SK-N-SH (cell line): Measurements from ENCODE around the gene SVIL. TPM values are rescaled to one million over a fixed set of nuclear protein-coding genes. Genes with fewer than 3 reads are reported as not detected.

Source experiments
- CTCF ChIA-PET: fragments of 300-600, 350-600 bp; formaldehyde crosslinking; extraction: SDS; loops from one replicate; lab custom pipeline; 2021; lab: Yijun Ruan, JAX
- POLR2A ChIA-PET: fragments of 350-600 bp; sonication (Branson Sonifier 250); formaldehyde crosslinking; extraction: SDS; loops from one replicate; lab custom pipeline; 2020; ENCODE audit warnings: antibody characterized with exemption, inconsistent platforms; lab: Yijun Ruan, JAX
- DNase-seq: peaks from one replicate; pipeline ENCODE4 v3.0.0; 2012
- H2AFZ ChIP-seq: fragments of 200-600 bp; sonication (generic); 2 replicates; pipeline ENCODE4 v1.8.1; 2016; ENCODE audit warnings: antibody characterized with exemption, mild to moderate bottlenecking, low read depth
- H3F3A ChIP-seq: fragments of 200-600 bp; sonication (generic); replicated peaks from 2 replicates; pipeline ENCODE3; 2016; ENCODE audit warnings: antibody characterized with exemption, mild to moderate bottlenecking; ENCODE audit not compliant: insufficient read depth
- H3K27ac ChIP-seq, 2 experiments: fragments of 200-500 bp in 1 of 2; fragments of 200-600 bp in 1 of 2; sonication (Bioruptor generic) in 1 of 2; sonication (generic), shearing (Covaris generic) in 1 of 2; 2 replicates each; pipeline versions ENCODE4 v1.5.1 to v1.6.1; 2014 to 2016; ENCODE audit warnings: low read depth in 2 of 2, inconsistent platforms in 1 of 2, low read length in 1 of 2, mild to moderate bottlenecking in 1 of 2, mixed read lengths in 1 of 2
- H3K27me3 ChIP-seq: fragments of 200-600 bp; sonication (generic), shearing (Covaris generic); 2 replicates; pipeline ENCODE4 v1.6.1; 2016; ENCODE audit warnings: mixed run types; ENCODE audit not compliant: insufficient read depth
- H3K36me3 ChIP-seq, 2 experiments: fragments of 200-500 bp in 1 of 2; fragments of 200-600 bp in 1 of 2; sonication (Bioruptor generic) in 1 of 2; sonication (generic) in 1 of 2; replicated peaks in 1 of 2; 2 replicates each; pipeline versions ENCODE3 to v1.5.1; 2014 to 2016; ENCODE audit warnings: low read length in 1 of 2, mild to moderate bottlenecking in 1 of 2; ENCODE audit not compliant: insufficient read depth in 2 of 2, control insufficient read depth in 1 of 2
- H3K4me1 ChIP-seq, 2 experiments: fragments of 200-500 bp in 1 of 2; fragments of 200-600 bp in 1 of 2; sonication (Bioruptor generic) in 1 of 2; sonication (generic), shearing (Covaris generic) in 1 of 2; 2 replicates each; pipeline versions ENCODE4 v1.5.1 to v1.6.1; 2014 to 2016; ENCODE audit warnings: low read depth in 1 of 2, low read length in 1 of 2, mixed run types in 1 of 2; ENCODE audit not compliant: insufficient read depth in 2 of 2, control insufficient read depth in 1 of 2
- H3K4me2 ChIP-seq: fragments of 200-600 bp; sonication (generic), shearing (Covaris generic); 2 replicates; pipeline ENCODE4 v1.6.1; 2017; ENCODE audit warnings: mixed run types
- H3K4me3 ChIP-seq, 2 experiments: fragments of 200-500 bp in 1 of 2; fragments of 200-600 bp in 1 of 2; sonication (Bioruptor generic) in 1 of 2; sonication (generic), shearing (Covaris generic) in 1 of 2; 2 replicates each; pipeline versions ENCODE4 v1.5.1 to v1.8.1; 2014 to 2016; ENCODE audit warnings: low read depth in 2 of 2, inconsistent platforms in 1 of 2, low read length in 1 of 2, mild to moderate bottlenecking in 1 of 2, mixed read lengths in 1 of 2, moderate library complexity in 1 of 2
- H3K79me2 ChIP-seq: fragments of 200-600 bp; sonication (generic); 2 replicates; pipeline ENCODE4 v1.8.1; 2017; ENCODE audit warnings: mild to moderate bottlenecking; ENCODE audit not compliant: insufficient read depth
- H3K9ac ChIP-seq: fragments of 200-600 bp; sonication (generic); 2 replicates; pipeline ENCODE4 v1.6.1; 2017; ENCODE audit warnings: mixed run types
- H3K9me2 ChIP-seq: fragments of 200-600 bp; sonication (generic); 2 replicates; pipeline ENCODE4 v1.6.1; 2017; ENCODE audit warnings: mixed run types
- H3K9me3 ChIP-seq: fragments of 200-600 bp; sonication (generic); 2 replicates; pipeline ENCODE4 v1.6.1; 2017; ENCODE audit warnings: mixed run types, mild to moderate bottlenecking, moderate library complexity
- H4K20me1 ChIP-seq: fragments of 200-600 bp; sonication (generic); 2 replicates; pipeline ENCODE4 v1.6.1; 2017; ENCODE audit warnings: mild to moderate bottlenecking, mixed run types; ENCODE audit not compliant: insufficient read depth
- CHD2 ChIP-seq: fragments of 150-350 bp; IDR thresholded peaks from 2 replicates; pipeline ENCODE4 v1.6.1; 2018; ENCODE audit warnings: low read length; ENCODE audit not compliant: partially characterized antibody
- CTCF ChIP-seq: fragments of 200-600 bp; sonication (generic); IDR thresholded peaks from 2 replicates; pipeline ENCODE4 v1.6.1; 2017; ENCODE audit warnings: antibody characterized with exemption, mild to moderate bottlenecking, moderate library complexity
- EP300 ChIP-seq, 2 experiments: IDR thresholded peaks; 2 replicates each; pipeline versions ENCODE4 v1.4.0 to v1.6.1; 2012; ENCODE audit warnings: borderline replicate concordance in 1 of 2, low read depth in 1 of 2, low read length in 1 of 2
- EZH2phosphoT487 ChIP-seq: fragments of 200-600 bp; sonication (generic); IDR thresholded peaks from 2 replicates; pipeline ENCODE4 v1.6.1; 2017; ENCODE audit warnings: low read depth, mixed run types, mild to moderate bottlenecking, antibody characterized with exemption, moderate library complexity, borderline replicate concordance
- FOSL2 ChIP-seq: IDR thresholded peaks from 2 replicates; pipeline ENCODE4 v1.4.0; 2012; ENCODE audit warnings: low read depth, mild to moderate bottlenecking, moderate library complexity, borderline replicate concordance
- FOXM1 ChIP-seq: IDR thresholded peaks from 2 replicates; pipeline ENCODE4 v1.4.0; 2012; ENCODE audit warnings: low read depth, mild to moderate bottlenecking
- GABPA ChIP-seq: IDR thresholded peaks from 2 replicates; pipeline ENCODE4 v1.4.0; 2012; ENCODE audit warnings: low read depth, mild to moderate bottlenecking
- GATA2 ChIP-seq: sonication (generic); formaldehyde crosslinking; IDR thresholded peaks from 2 replicates; pipeline ENCODE4 v1.5.0; 2020; ENCODE audit warnings: mild to moderate bottlenecking, missing genetic modification reagents
- IRF3 ChIP-seq: fragments of 150-350 bp; IDR thresholded peaks from 2 replicates; pipeline ENCODE4 v1.6.1; 2016; ENCODE audit warnings: mild to moderate bottlenecking, low read depth, low read length
- MAX ChIP-seq: IDR thresholded peaks from 2 replicates; pipeline ENCODE4 v1.4.0; 2012; ENCODE audit warnings: low read depth
- MEF2A ChIP-seq: IDR thresholded peaks from 2 replicates; pipeline ENCODE4 v1.4.0; 2012; ENCODE audit warnings: low read depth, borderline replicate concordance
- NFIC ChIP-seq: IDR thresholded peaks from 2 replicates; pipeline ENCODE4 v1.4.0; 2012; ENCODE audit warnings: borderline replicate concordance
- REST ChIP-seq: IDR thresholded peaks from 2 replicates; pipeline ENCODE4 v1.6.1; 2012; ENCODE audit warnings: mild to moderate bottlenecking, low read depth, low read length, moderate library complexity
- RXRA ChIP-seq: IDR thresholded peaks from 2 replicates; pipeline ENCODE4 v1.4.0; 2012; ENCODE audit warnings: low read depth, mild to moderate bottlenecking, borderline replicate concordance
- SMC3 ChIP-seq: IDR thresholded peaks from 2 replicates; pipeline ENCODE4 v1.6.1; 2012; ENCODE audit warnings: low read depth, low read length, improper control_type of control experiment
- TCF12 ChIP-seq: IDR thresholded peaks from 2 replicates; pipeline ENCODE4 v1.4.0; 2012
- TEAD4 ChIP-seq: IDR thresholded peaks from 2 replicates; pipeline ENCODE4 v1.4.0; 2012; ENCODE audit warnings: mild to moderate bottlenecking, borderline replicate concordance; ENCODE audit not compliant: insufficient read depth
- YY1 ChIP-seq: IDR thresholded peaks from 2 replicates; pipeline ENCODE4 v1.4.0; 2012; ENCODE audit warnings: low read depth, mild to moderate bottlenecking
- ZBTB33 ChIP-seq: IDR thresholded peaks from 2 replicates; pipeline ENCODE4 v1.4.0; 2012; ENCODE audit warnings: low read depth, borderline replicate concordance
- WGBS: methylation state at CpG from one replicate; pipeline ENCODE4 v1.1.6; 2017; ENCODE audit warnings: low lambda C conversion rate; 5-methylcytosine and 5-hydroxymethylcytosine counted together
- polyA plus RNA-seq, 3 experiments: library from polyadenylated mRNA; depleted of rRNA; stranded (reverse); fragments of >200 nt; gene quantifications; 2 replicates each; pipeline ENCODE4 v1.2.3, GENCODE V29; 2012

SVIL gene
- polyA plus RNA-seq, 1 of the 3 experiments (the other 2 are of a cell fraction): 48.7 TPM

- Histone ChIP-seq H3K27ac (no peak overlapping the region), H3K79me2 (peaks cover 49% of the 10 kb centered on the region), H3F3A (no peaks in the 10 kb centered on the region), H3K9me3 (peaks cover 10% of the 10 kb centered on the region), H3K9me2 (no peaks in the 10 kb centered on the region), H3K9ac (no peak overlapping the region), H3K36me3 (peaks cover 0 to 3% of the 10 kb centered on the region in 2 experiments), H3K4me3 (no peak overlapping the region), H3K4me1 (peaks cover 2 to 10% of the 10 kb centered on the region in 2 experiments; a peak in 2 of 4 replicates), H3K27me3 (no peaks in the 10 kb centered on the region), H4K20me1 (no peaks in the 10 kb centered on the region), H3K4me2 (no peak overlapping the region), H2AFZ (no peak overlapping the region)
- ChIA-PET POLR2A (no interaction called here), CTCF (no interaction called here)
- DNase-seq: no peak
- TF ChIP-seq TEAD4: no peak
- TF ChIP-seq EP300 (IDR thresholded peaks at IDR 0.05; ENCODE audit: borderline replicate concordance in 1 of 2, low read depth in 1 of 2, low read length in 1 of 2): no peak
- TF ChIP-seq YY1: no peak
- no peak for TF ChIP-seq MAX
- no peak for TF ChIP-seq GABPA
- TF ChIP-seq NFIC: no peak
- TF ChIP-seq RXRA: no peak
- TF ChIP-seq FOXM1: no peak
- TF ChIP-seq IRF3: no peak
- TF ChIP-seq CTCF: no peak
- TF ChIP-seq MEF2A: no peak
- no peak for TF ChIP-seq SMC3
Measured at GRCh38 chr10:29434111-29434510, 200.7 kb downstream of the SVIL start.

- Histone ChIP-seq H3K79me2 (peaks cover 34% of the 10 kb centered on the region), H3K9me2 (no peaks in the 10 kb centered on the region), H3K36me3 (peaks cover 5 to 12% of the 10 kb centered on the region in 2 experiments), H2AFZ (no peak overlapping the region), H3K4me1 (peaks cover 2 to 10% of the 10 kb centered on the region in 2 experiments; a peak in 2 of 4 replicates), H3K27ac (no peak overlapping the region), H3K4me2 (no peak overlapping the region), H3K9ac (no peak overlapping the region), H3K9me3 (no peaks in the 10 kb centered on the region; the same call in 1 of the 2 replicates), H4K20me1 (no peaks in the 10 kb centered on the region), H3K27me3 (no peaks in the 10 kb centered on the region), H3K4me3 (no peak overlapping the region), H3F3A (no peaks in the 10 kb centered on the region)
- CTCF ChIA-PET: interaction anchor here (1.4 to 2.1 kb wide), 4 partner anchors 19 to 768 kb away, joined by 3 to 9 read pairs (median 3); no protein-coding TSS in a partner anchor
- DNase-seq: no peak
- 92% methylated on average over 1 of the region's 1 CpG for WGBS
- POLR2A ChIA-PET: no interaction called here
- no peak for TF ChIP-seq GABPA
- no peak for TF ChIP-seq TEAD4
- TF ChIP-seq GATA2: no peak
- no peak for TF ChIP-seq ZBTB33
- no peak for TF ChIP-seq TCF12
- TF ChIP-seq FOSL2: no peak
- no peak for TF ChIP-seq MEF2A
- TF ChIP-seq CHD2: no peak
- TF ChIP-seq REST: no peak
- no peak for TF ChIP-seq EZH2phosphoT487
- TF ChIP-seq RXRA: no peak
Measured at GRCh38 chr10:29431711-29432110, 203.1 kb downstream of the SVIL start.
